HK-2 (cell line): ENCODE results near the gene AOC3.

Source experiments
- DNase-seq: peaks from one replicate; pipeline ENCODE4 v3.0.0-alpha.2; 2018; ENCODE audit not compliant: unreplicated experiment

AOC3 gene

GRCh38 chr17:42850954-42851353, at the start of gene AOC3:
Gene AOC3 (plus strand): TSS chr17:42851199. CDS start chr17:42851344, 145 bp downstream.
- no peak for DNase-seq

DNA sequence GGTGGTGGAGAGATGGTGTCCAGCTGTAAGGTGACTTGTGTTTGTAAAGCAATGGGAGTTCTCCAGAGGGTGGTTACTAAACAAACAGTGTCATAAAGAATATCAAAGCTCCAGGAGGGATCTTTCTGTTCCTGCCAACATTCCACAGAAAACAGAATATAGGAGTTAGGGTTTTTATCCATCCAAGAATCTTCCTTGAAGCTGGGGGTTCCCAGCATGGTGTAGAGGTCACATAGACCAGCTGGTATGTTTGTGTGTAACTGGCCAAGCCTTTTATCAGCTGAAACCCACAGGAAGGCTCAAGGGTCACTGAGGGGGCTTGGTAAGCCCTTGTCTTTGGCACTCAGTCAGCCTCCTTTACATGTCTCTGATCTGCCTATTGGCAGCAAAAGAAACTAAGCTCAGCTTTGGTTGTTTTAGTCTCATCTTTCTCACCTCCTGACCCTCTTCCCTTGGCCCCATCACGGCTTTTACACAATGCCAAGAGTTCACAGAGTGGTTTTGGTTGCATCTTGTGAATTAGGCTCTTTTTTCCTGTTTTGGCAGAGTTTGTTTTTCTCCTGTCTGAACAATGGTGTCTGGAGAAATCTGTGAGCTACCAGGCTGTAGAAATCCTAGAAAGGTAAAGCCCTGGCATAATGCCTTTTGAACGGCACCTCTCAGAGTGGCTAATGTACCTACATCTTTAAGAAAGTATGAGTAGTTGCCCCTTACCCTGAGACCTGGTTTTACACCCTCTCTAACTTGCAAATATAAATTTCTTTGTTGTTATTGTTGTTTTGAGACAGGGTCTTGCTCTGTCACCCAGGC, 47.7 kb upstream of the AOC3 start:
- DNase-seq: no peak

- DNase-seq: no peak
These were observed 46.1 kb upstream of the AOC3 start for GRCh38 chr17:42804918-42805367.

DNA sequence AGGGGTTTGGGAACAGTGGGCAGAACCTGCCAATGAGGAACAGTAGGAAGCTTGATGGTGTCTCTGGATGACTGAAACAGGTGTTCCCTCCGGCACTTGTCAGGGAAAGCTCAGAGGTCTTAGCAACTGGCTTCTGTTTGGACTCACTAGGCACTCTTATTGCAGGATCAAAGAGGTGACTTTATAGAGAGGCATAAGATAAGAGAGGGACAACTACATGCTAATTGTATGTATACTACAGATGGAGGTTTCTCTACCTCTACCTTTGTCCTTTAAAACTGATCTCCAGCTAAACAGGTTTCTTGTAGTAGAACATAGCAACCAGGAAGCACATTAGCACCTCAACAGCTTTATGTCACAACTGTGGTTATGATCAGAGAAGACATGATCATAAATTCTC, 44.8 kb upstream of the AOC3 start:
- no peak for DNase-seq

DNA sequence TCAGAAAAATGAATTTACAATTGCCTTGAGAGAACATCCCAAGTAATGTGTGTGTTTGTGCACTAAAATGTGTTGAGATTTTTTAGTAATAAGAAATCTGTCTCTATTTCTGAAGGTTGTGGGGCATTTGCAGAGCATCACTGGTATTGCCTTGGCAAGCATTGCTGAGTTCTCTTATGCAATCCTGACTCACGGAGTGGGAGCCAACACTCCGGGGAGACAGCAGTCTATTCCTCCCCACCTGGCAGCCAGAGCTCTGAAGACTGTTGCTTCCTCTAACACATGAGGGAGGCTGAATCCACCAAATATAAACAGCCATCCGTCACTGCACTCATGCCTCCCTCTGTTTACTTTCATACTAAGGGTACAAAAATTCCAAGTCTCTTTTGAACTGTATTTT, 41.7 kb upstream of the AOC3 start:
- DNase-seq: no peak

DNA sequence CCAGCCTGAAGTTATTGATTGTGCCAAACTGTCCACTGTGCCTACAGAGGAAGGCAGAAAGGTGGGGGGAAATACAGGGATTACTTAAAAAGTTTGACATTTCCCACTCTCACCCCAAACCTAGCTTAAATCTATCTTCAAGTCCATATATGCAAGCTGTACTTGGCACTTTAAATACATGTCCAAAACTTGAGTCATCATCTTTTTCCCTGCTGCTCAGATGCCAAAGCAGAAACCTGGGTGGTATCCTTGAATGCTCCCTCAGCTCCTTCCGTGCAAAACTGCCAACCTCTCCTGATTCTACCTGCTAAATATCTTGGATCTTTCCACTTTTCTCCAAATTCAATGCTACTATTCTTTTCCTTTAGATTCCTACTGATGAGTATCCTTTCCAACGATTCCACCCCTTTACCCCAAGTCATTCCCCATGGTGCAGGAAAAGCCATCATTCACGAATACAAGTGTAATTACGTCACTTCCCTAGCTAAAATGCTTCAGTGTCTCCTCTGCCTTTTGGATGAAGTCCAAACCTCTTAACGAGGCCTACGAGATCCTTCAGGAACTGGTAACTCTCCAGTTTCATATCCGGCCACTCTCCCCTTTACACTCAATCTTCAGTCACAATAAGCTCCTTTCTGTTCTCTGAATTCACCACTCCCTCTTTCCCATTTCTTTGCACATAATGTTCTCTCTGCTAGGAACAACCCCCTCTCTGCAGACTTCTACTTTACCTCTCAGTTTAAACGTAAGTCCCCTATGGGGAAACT, 36.2 kb upstream of the AOC3 start:
- no peak for DNase-seq

- no peak for DNase-seq
These were observed 33.1 kb upstream of the AOC3 start for GRCh38 chr17:42817866-42818265.

DNA sequence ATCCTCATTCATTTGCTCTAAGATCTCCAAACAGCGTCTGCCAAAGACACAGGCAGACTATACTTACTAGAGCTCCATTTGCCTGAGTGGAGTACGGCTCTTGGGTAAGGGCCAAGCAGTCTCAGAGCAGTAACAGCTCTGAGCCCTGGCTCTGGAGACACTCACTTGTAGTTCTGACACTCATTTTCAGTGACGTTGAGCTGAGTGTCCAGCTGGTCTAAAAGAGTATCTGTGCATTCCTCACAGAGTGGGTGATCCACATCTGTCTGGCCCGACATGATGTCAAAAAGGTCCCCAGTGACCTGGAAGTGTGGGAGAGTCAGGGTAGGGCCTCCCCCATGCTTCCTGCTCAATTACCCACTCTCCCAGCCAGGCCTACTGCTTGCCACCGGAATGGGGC, 32.6 kb upstream of the AOC3 start:
- no peak for DNase-seq

DNA sequence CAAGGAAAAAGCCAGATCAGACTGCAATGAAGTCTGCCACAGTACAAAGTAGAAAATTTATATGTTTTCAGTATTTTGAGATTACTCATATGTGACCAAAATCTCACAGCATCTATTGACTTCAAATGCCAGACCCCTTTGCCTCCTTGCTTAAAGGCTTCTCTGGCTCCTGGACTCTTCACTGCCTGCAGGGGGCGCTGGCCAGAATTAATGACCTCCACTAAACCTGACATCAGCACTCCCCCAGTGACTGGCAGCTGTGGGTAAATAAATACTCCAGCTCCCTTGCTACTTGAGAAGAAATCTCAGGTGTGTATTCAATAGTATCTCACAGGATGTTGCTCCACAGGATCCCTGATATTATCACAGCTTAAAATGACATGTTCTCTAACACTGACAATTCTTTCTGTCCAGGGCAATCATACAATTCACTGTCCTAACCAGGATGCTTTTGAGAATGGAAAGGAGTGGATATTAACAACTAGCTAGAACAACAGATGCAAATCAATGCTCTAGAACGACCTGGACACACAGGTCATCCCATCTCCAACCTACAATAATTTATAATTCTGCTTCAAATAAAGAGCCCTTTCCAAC, 31.0 kb upstream of the AOC3 start:
- peak; percentile 50 for DNase-seq

DNA sequence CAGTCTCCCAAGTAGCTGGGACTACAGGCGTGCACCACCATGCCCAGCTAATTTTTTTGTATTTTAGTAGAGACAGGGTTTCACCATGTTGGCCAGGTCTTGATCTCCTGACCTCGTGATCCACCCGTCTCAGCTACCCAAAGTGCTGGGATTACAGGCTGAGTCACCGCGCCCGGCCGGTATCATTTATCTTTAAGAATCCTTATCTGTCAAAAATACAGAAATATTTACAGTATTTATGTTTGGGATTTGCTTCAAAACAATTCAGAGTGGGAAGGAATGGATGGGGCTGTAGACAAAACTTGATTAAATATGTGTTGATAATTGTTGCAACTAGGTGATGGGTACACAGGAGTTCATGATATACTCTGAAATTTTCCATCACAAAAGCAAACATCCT, 29.8 kb upstream of the AOC3 start:
- DNase-seq: no peak

- DNase-seq: no peak
These were observed 23.5 kb upstream of the AOC3 start for GRCh38 chr17:42827472-42827871.

GRCh38 chr17:42830971-42831370, 20.0 kb upstream of the AOC3 start:
- no peak for DNase-seq

- no peak for DNase-seq
These were observed 18.6 kb upstream of the AOC3 start for GRCh38 chr17:42832213-42832933.

GRCh38 chr17:42832934-42833766, 17.8 kb upstream of the AOC3 start, which contains the start of gene PSME3:
Gene PSME3 (plus strand): TSS chr17:42833397. CDS start chr17:42833632, 235 bp downstream.
- DNase-seq: peak; percentile 92

DNA sequence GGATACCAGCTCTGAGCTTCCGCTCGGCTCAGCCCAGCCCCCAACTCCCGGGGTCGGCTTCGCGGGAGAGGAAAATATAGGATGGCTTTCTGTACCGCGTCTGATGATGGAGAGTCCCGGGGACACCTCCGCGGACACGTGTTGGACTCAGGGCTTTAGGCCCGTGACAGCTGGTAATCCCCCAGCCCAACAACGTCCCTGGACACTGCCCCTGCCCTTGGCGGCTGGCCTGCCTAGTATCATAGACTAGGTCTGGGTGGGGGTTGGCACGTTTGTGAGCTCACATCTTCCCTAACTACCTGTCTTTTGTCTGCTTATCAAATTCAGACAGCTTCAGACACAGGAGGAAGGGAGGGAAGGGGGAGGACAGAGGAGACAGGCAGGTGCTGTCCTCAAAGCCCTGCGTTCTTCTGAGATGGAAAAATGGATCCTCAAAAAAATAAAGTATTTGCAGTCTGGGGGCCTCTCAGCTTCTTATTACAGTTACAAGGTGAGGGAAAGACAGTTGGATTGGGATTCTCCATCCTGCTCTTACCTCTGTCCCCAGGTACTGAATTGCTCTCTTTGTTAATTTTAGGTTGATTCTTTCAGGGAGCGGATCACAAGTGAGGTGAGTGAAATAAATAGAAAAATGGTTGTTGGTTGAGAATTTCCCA, 17.1 kb upstream of the AOC3 start:
- no peak for DNase-seq

DNA sequence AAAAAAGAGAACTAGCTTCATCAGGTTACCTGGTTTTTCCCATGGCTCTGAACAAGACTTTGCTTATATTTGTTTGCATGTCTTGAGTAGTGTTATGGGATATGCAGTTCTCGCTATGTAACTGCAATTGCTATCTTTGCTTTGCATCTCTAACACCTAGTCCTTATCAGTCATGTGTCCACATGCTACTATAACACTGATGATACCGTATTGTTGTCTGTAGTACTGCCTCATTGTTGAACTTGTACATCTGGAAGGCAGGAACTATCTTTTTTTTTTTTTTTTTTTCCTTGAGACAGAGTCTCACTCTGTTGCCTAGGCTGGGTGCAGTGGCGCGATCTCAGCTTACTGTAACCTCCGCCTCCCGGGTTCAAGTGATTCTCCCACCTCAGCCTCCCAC, 15.3 kb upstream of the AOC3 start:
- DNase-seq: no peak

- DNase-seq: no peak
These were observed 8.9 kb upstream of the AOC3 start for GRCh38 chr17:42841975-42842685.

DNA sequence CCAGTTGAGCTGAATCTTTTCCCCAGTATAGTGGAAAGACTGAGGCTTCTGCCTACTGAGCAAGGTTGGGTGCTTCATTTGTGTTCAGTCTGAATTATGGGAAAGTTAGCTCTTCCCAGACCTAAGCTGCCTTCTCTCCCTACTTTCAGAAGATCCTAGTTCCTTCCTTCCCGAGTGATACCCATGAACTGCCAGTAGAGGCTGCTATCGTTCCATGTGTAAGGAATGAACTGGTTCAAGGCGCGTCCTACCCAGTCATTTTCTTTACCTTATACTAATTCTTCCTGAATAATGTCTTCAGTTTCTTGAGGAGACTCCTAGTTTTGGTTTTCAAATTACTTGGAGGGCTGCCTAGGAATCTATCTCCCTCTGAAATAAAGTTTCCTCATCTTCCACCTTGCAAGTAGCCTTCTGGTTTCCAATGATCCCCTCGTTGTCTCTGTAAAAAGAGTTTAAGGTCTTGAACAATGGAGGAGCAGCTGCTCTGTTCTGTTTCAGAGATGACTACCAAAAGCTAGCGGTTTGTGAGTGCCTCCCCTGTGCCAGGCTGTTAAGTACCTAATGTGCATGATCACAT, 7.6 kb upstream of the AOC3 start:
- no peak for DNase-seq

GRCh38 chr17:42844271-42844670, 6.7 kb upstream of the AOC3 start, which contains the start of gene AOC2:
Gene AOC2 (plus strand): TSS chr17:42844580. CDS start chr17:42844627, 47 bp downstream.
- DNase-seq: no peak
